ENCODE data around the gene ARRDC2. TPM values are rescaled to one million over a fixed set of nuclear protein-coding genes. Genes with fewer than 3 reads are reported as not detected.

ARRDC2 gene
- total RNA-seq, 1 experiment from 2014 or later: 15.5 TPM

DNA sequence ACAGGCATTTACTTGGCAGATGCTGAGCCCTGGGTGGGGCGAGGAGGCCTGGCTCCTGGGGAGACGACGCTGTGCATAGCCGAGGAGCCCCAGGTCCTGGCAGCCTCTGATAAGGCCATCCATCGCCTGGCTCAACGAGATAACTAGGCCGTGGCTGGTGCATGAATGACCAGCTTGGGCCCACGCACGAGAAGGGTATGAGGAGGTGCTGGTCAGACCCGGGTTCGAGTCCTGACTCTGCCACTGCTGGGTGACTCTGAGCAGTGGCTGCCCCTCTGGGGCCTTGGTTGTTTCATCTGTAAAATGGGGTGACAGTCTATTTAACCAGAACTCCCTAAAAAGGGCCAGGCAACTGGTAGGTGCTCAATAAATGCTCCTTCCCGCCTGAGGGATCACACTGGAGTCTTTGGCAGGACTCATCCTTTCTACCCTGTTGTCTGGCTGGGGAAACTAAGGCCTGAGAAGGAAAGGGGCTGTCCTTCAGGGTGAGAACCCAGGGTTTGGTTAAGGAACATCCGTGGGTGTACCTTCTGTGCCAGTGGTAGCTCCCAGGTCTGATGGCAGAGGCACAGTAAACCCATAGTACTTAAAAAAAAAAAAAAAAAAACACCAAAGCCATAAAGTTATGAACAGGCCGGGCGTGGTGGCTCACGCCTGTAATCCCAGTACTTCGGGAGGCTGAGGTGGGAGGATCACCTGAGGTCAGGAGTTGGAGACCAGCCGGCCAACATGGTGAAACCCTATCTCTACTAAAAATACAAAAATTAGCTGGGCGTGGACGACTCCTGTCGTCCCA, 8.1 kb upstream of the ARRDC2 start:
- H3K27me3 ChIP-seq (ENCODE audit: insufficient read depth, low read depth): no peaks in the 10 kb centered on the region
- peaks cover 40% of the 10 kb centered on the region for H3K79me2 ChIP-seq (ENCODE audit: low read depth)
- H3K9me2 ChIP-seq (ENCODE audit: insufficient read depth): no peaks in the 10 kb centered on the region
- H3K4me2 ChIP-seq: peak overlapping the region; percentile 100
- H3K4me1 ChIP-seq (replicated peaks; ENCODE audit: insufficient read depth): peaks cover 38% of the 10 kb centered on the region
- intact Hi-C loops (cut with micrococcal nuclease; ENCODE audit: unreplicated experiment): loop anchor here (2.0 to 5.0 kb wide), 2 partner anchors 128 to 141 kb away; partner anchors contain the start of genes RPL18A and SLC5A5
- BruUV-seq (replicated peaks): no TSS peak
- ChIA-PET CTCF (interaction anchor here (0.6 to 0.7 kb wide), 2 partner anchors 274 to 831 kb away, joined by 5 to 10 read pairs; no protein-coding TSS in a partner anchor), POLR2A (ENCODE audit: unreplicated experiment) (no interaction called here)
- no peak for DNase-seq
- TF ChIP-seq EZH2 (IDR thresholded peaks at IDR 0.05; ENCODE audit: low read depth) (no peak), CTCF (conservative IDR thresholded peaks at IDR 0.05) (no peak)
- peak overlapping the region; percentile 38 for H3K27ac ChIP-seq
- no peaks in the 10 kb centered on the region for H3K36me3 ChIP-seq (ENCODE audit: low read depth)
- H2AFZ ChIP-seq: no peak overlapping the region
- H3K4me3 ChIP-seq: no peak overlapping the region
- H3F3A ChIP-seq (ENCODE audit: insufficient read depth, low read depth): peaks cover 45% of the 10 kb centered on the region
- no peaks in the 10 kb centered on the region for H3K9me3 ChIP-seq (ENCODE audit: insufficient read depth, low read depth)
- H4K20me1 ChIP-seq (ENCODE audit: insufficient read depth): no peaks in the 10 kb centered on the region; the same call in 1 of the 2 replicates

DNA sequence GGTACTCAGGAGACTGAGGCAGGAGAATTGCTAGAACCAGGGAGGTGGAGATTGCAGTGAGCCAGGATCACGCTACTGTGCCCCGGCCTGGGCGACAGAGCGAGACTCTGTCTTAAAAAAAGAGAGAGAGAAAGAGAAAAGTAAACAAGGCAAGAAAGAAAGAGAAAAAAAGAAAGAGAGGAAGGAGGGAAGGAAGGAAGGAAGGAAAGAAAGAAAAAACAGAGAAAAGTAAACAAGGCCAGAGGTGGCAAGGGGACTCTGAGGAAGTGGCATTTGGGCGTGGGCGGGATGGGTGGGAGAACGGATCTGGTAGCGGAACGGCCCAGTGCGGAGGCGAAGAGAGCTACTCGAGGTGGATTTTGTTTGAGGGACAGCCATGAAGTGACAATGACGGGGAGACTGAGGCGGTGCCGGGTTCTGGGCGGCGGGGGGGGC, 7.5 kb upstream of the ARRDC2 start:
- no TSS peak for BruUV-seq (replicated peaks)
- Histone ChIP-seq H3K9me2 (ENCODE audit: insufficient read depth) (no peaks in the 10 kb centered on the region), H3K4me1 (replicated peaks; ENCODE audit: insufficient read depth) (peaks cover 38% of the 10 kb centered on the region), H3K27ac (peak overlapping the region; percentile 38), H3K4me3 (no peak overlapping the region), H3K27me3 (ENCODE audit: insufficient read depth, low read depth) (no peaks in the 10 kb centered on the region), H3K9me3 (ENCODE audit: insufficient read depth, low read depth) (no peaks in the 10 kb centered on the region), H3K36me3 (ENCODE audit: low read depth) (no peaks in the 10 kb centered on the region), H3F3A (ENCODE audit: insufficient read depth, low read depth) (peaks cover 45% of the 10 kb centered on the region), H4K20me1 (ENCODE audit: insufficient read depth) (no peaks in the 10 kb centered on the region; the same call in 1 of the 2 replicates), H3K4me2 (peak overlapping the region; percentile 100), H2AFZ (no peak overlapping the region), H3K79me2 (ENCODE audit: low read depth) (peaks cover 40% of the 10 kb centered on the region)
- ChIA-PET POLR2A (ENCODE audit: unreplicated experiment) (no interaction called here), CTCF (interaction anchor here (0.7 kb wide), 1 partner anchor 830 kb away, joined by 10 read pairs; no protein-coding TSS in a partner anchor)
- intact Hi-C loops (cut with micrococcal nuclease; ENCODE audit: unreplicated experiment): no loop called here
- DNase-seq: no peak
- TF ChIP-seq CTCF (conservative IDR thresholded peaks at IDR 0.05) (no peak), EZH2 (IDR thresholded peaks at IDR 0.05; ENCODE audit: low read depth) (no peak)

DNA sequence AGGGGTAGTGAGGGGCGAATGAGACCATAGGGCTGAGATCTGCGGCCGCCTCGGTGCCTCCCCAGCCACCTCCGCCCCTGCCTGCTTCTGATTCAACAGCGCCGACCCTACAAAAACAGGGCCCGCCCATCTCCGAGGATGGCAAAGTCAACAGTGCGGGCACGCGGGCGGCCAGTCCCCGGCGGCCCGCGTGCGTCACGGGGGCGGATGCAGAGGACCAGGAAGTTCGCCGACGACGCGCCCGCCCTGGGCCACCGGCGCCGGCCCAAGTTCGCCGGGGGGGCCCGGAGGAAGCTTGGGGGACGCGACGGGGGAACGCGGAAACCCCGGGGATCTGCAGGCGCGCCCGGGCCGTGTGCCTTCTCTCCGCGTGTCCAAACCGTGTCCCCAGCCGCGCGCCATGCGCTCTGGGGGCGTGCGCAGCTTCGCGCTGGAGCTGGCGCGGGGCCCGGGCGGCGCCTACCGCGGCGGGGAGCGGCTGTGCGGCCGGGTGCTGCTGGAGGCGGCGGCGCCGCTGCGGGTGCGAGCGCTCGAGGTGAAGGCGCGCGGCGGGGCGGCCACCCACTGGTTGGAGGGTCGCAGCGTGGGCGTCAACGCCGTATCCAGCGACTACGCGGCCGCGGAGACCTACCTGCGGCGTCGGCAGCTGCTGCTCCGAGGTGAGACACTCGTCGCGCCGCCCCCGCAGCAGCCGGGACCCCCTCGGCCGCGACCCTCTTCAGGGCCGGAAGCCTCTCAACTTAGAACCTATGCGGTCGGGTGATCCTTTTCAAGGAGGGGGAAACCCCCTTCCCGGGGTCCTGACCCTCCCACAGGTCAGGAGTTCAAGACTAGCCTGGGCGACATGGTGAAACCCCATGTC, 6.8 kb upstream of the ARRDC2 start:
- ChIA-PET CTCF (interaction anchor here (0.7 kb wide), 1 partner anchor 829 kb away, joined by 10 read pairs; no protein-coding TSS in a partner anchor), POLR2A (ENCODE audit: unreplicated experiment) (interaction anchor here (0.6 kb wide), 3 partner anchors 67 to 196 kb away, joined by 3 to 9 read pairs (median 3); partner anchors contain the start of gene RPL18A)
- TF ChIP-seq EZH2 (IDR thresholded peaks at IDR 0.05; ENCODE audit: low read depth) (no peak), CTCF (conservative IDR thresholded peaks at IDR 0.05) (no peak)
- Histone ChIP-seq H3K36me3 (ENCODE audit: low read depth) (no peaks in the 10 kb centered on the region), H3K27me3 (ENCODE audit: insufficient read depth, low read depth) (no peaks in the 10 kb centered on the region), H3K79me2 (ENCODE audit: low read depth) (peaks cover 40% of the 10 kb centered on the region), H2AFZ (peak overlapping the region; percentile 82), H3K4me3 (peak overlapping the region; percentile 99), H3F3A (ENCODE audit: insufficient read depth, low read depth) (peaks cover 45% of the 10 kb centered on the region), H3K4me1 (replicated peaks; ENCODE audit: insufficient read depth) (peaks cover 38% of the 10 kb centered on the region), H4K20me1 (ENCODE audit: insufficient read depth) (no peaks in the 10 kb centered on the region; the same call in 1 of the 2 replicates), H3K9me3 (ENCODE audit: insufficient read depth, low read depth) (no peaks in the 10 kb centered on the region), H3K27ac (peak overlapping the region; percentile 75), H3K9me2 (ENCODE audit: insufficient read depth) (no peaks in the 10 kb centered on the region), H3K4me2 (peak overlapping the region; percentile 100)
- DNase-seq: peak; percentile 85 to 88
- intact Hi-C loops (cut with micrococcal nuclease; ENCODE audit: unreplicated experiment): no loop called here
- no TSS peak for BruUV-seq (replicated peaks)

All from PC-9 (cell line).